ENCODE measurements around the gene GCLM. TPM values are rescaled to one million over a fixed set of nuclear protein-coding genes. Genes with fewer than 3 reads are reported as not detected.
"Not testable (repeated sequence)": the region's sequence is repeated elsewhere in the genome, so short reads cannot be mapped to it uniquely, and the experiment has no call there.

GCLM gene
- total and polyA plus RNA-seq, 4 experiments from 2014 or later = 11.4 to 32.8 (median 24.4) TPM

GRCh38 chr1:93937997-93938396 is 28.8 kb upstream of the GCLM start:
- DNase-seq = no peak
- H3K4me3 ChIP-seq (ENCODE audit: low read length in 2 of 2) = no peak overlapping the region
- intact Hi-C loops (cut with micrococcal nuclease) = no loop called here
- Mint-ChIP-seq H3K4me1 (no peaks in the 10 kb centered on the region), H3K27ac (no peak overlapping the region), H3K9me3 (peaks cover 0 to 43% (median 34%) of the 10 kb centered on the region in 8 donors), H3K27me3 (peaks cover under 1 to 2% of the 10 kb centered on the region in 2 donors), H3K4me3 (no peak overlapping the region), H3K36me3 (peaks cover 1 to 4% of the 10 kb centered on the region in 2 donors)
- ChIA-PET POLR2A (ENCODE audit: partially characterized antibody) (no interaction called here), CTCF (ENCODE audit: partially characterized antibody) (no interaction called here)
- H3K27ac ChIP-seq (ENCODE audit: low read depth, low read length) = no peak overlapping the region
- H3K9me3 ChIP-seq (ENCODE audit: control insufficient read depth in 1 of 2, low read length in 2 of 2) = peaks cover 0 to 12% of the 10 kb centered on the region in 2 donors
- no peaks in the 10 kb centered on the region for H3K27me3 ChIP-seq (ENCODE audit: insufficient read depth, low read length)
- no peaks in the 10 kb centered on the region for H3K4me1 ChIP-seq (ENCODE audit: insufficient read depth, low read length)
- H3K36me3 ChIP-seq (ENCODE audit: insufficient read depth, low read length) = no peaks in the 10 kb centered on the region

DNA sequence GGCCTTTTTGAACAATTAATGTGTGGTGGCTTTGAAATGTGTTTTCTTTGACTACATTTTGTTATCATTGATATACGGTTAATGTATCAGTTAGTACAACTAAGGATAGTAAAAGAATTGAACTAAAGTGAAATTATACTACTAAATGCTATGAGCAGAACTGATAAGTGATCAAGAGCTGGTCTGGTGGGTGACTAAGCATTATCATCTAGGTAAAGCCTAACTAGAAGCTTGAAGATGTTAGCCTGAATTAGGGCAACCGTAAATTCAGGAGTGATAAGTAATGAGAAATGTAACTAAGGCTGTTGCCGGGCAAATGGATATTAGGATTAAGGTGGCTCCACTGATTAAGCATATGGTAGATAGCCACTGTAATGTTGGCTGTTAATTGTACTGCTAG is 16.0 kb upstream of the GCLM start:
- Mint-ChIP-seq H3K36me3 (peaks cover 2 to 13% of the 10 kb centered on the region in 2 donors), H3K4me3 (no peak overlapping the region), H3K4me1 (no peaks in the 10 kb centered on the region), H3K9me3 (peaks cover 2 to 49% (median 35%) of the 10 kb centered on the region in 8 donors), H3K27ac (no peak overlapping the region), H3K27me3 (peaks cover 3 to 6% of the 10 kb centered on the region in 2 donors)
- Histone ChIP-seq H3K4me3 (ENCODE audit: low read length in 2 of 2) (no peak overlapping the region), H3K27me3 (ENCODE audit: insufficient read depth, low read length) (no peaks in the 10 kb centered on the region), H3K36me3 (ENCODE audit: insufficient read depth, low read length) (no peaks in the 10 kb centered on the region), H3K4me1 (ENCODE audit: insufficient read depth, low read length) (no peaks in the 10 kb centered on the region), H3K9me3 (ENCODE audit: control insufficient read depth in 1 of 2, low read length in 2 of 2) (no peaks in the 10 kb centered on the region), H3K27ac (ENCODE audit: low read depth, low read length) (no peak overlapping the region)
- ChIA-PET POLR2A (ENCODE audit: partially characterized antibody) (no interaction called here), CTCF (ENCODE audit: partially characterized antibody) (no interaction called here)
- intact Hi-C loops (cut with micrococcal nuclease) = no loop called here
- DNase-seq = no peak

GRCh38 chr1:93919780-93920179 is 10.6 kb upstream of the GCLM start:
- peaks cover 0 to 5% (median 0%) of the 10 kb centered on the region in 8 donors for H3K9me3 Mint-ChIP-seq
- DNase-seq = no peak
- Histone ChIP-seq H3K27me3 (ENCODE audit: insufficient read depth, low read length) (no peaks in the 10 kb centered on the region), H3K27ac (ENCODE audit: low read depth, low read length) (no peak overlapping the region), H3K9me3 (ENCODE audit: control insufficient read depth in 1 of 2, low read length in 2 of 2) (no peaks in the 10 kb centered on the region), H3K4me1 (ENCODE audit: insufficient read depth, low read length) (no peaks in the 10 kb centered on the region), H3K4me3 (ENCODE audit: low read length in 2 of 2) (no peak overlapping the region), H3K36me3 (ENCODE audit: insufficient read depth, low read length) (no peaks in the 10 kb centered on the region)
- H3K27ac Mint-ChIP-seq = no peak overlapping the region
- ChIA-PET CTCF (ENCODE audit: partially characterized antibody) (no interaction called here), POLR2A (ENCODE audit: partially characterized antibody) (no interaction called here)
- H3K36me3 Mint-ChIP-seq = peaks cover 0 to 12% of the 10 kb centered on the region in 2 donors
- H3K4me3 Mint-ChIP-seq = no peak overlapping the region
- peaks cover 3% of the 10 kb centered on the region in 2 donors for H3K27me3 Mint-ChIP-seq
- H3K4me1 Mint-ChIP-seq = no peaks in the 10 kb centered on the region
- intact Hi-C loops (cut with micrococcal nuclease) = no loop called here

GRCh38 chr1:93917302-93917701 is 8.1 kb upstream of the GCLM start:
- Histone ChIP-seq H3K4me1 (ENCODE audit: insufficient read depth, low read length) (no peaks in the 10 kb centered on the region), H3K9me3 (ENCODE audit: control insufficient read depth in 1 of 2, low read length in 2 of 2) (no peaks in the 10 kb centered on the region), H3K4me3 (ENCODE audit: low read length in 2 of 2) (no peak overlapping the region), H3K36me3 (ENCODE audit: insufficient read depth, low read length) (no peaks in the 10 kb centered on the region), H3K27me3 (ENCODE audit: insufficient read depth, low read length) (no peaks in the 10 kb centered on the region), H3K27ac (ENCODE audit: low read depth, low read length) (no peak overlapping the region)
- Mint-ChIP-seq H3K9me3 (peaks cover 0 to 3% (median 0%) of the 10 kb centered on the region in 8 donors), H3K27me3 (peaks cover 0 to 2% of the 10 kb centered on the region in 2 donors), H3K27ac (no peak overlapping the region), H3K36me3 (peaks cover 0 to 8% of the 10 kb centered on the region in 2 donors), H3K4me3 (no peak overlapping the region), H3K4me1 (peaks cover 0 to 2% (median 0%) of the 10 kb centered on the region in 4 donors)
- DNase-seq = no peak
- CTCF ChIA-PET (ENCODE audit: partially characterized antibody) = no interaction called here
- POLR2A ChIA-PET (ENCODE audit: partially characterized antibody) = no interaction called here
- intact Hi-C loops (cut with micrococcal nuclease) = no loop called here

DNA sequence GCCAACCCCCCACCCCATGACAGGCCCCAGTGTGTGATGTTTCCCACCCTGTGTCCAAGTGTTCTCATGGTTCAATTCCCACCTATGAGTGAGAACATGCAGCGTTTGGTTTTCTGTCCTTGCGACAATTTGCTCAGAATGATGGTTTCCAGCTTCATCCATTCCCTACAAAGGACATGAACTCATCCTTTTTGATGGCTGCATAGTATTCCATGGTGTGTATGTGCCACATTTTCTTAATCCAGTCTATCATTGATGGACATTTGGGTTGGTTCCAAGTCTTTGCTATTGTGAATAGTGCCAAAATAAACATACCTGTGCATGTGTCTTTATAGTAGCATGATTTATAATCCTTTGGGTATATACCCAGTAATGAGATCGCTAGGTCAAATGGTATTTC is 1.6 kb upstream of the GCLM start:
- peak in 1 of 5 donors; percentile 32 for DNase-seq
- H3K36me3 Mint-ChIP-seq; H3K27me3 Mint-ChIP-seq; H3K9me3 Mint-ChIP-seq; H3K36me3 ChIP-seq (ENCODE audit: insufficient read depth, low read length); H3K27me3 ChIP-seq (ENCODE audit: insufficient read depth, low read length); H3K9me3 ChIP-seq (ENCODE audit: control insufficient read depth in 1 of 2, low read length in 2 of 2); intact Hi-C loops (cut with micrococcal nuclease); H3K4me3 ChIP-seq (ENCODE audit: low read length in 2 of 2); H3K27ac ChIP-seq (ENCODE audit: low read depth, low read length): not testable (repeated sequence)
- H3K27ac Mint-ChIP-seq = peak overlapping the region in 2 of 7 donors; percentile 15 to 48
- H3K4me1 ChIP-seq (ENCODE audit: insufficient read depth, low read length) = peaks cover 27% of the 10 kb centered on the region
- CTCF ChIA-PET (ENCODE audit: partially characterized antibody) = interaction anchor here (1.0 to 2.6 kb wide), 9 partner anchors 11 to 281 kb away, joined by 3 to 31 read pairs (median 6); partner anchors contain the start of gene DNTTIP2
- H3K4me3 Mint-ChIP-seq = peak overlapping the region in 1 of 8 donors; percentile 39
- POLR2A ChIA-PET (ENCODE audit: partially characterized antibody) = interaction anchor here (1.9 to 3.9 kb wide), 3 partner anchors 31 to 281 kb away, joined by 4 to 78 read pairs (median 61); partner anchors contain the start of gene DNTTIP2
- peaks cover 22 to 31% (median 26%) of the 10 kb centered on the region in 4 donors for H3K4me1 Mint-ChIP-seq

GRCh38 chr1:93910305-93910704 is 1.1 kb upstream of the GCLM start:
- DNase-seq = no peak
- H3K27ac ChIP-seq (ENCODE audit: low read depth, low read length) = peak overlapping the region; percentile 44
- Mint-ChIP-seq H3K4me1 (peaks cover 25 to 34% (median 28%) of the 10 kb centered on the region in 4 donors), H3K27me3 (peaks cover 0 to 2% of the 10 kb centered on the region in 2 donors), H3K9me3 (no peaks in the 10 kb centered on the region), H3K27ac (peak overlapping the region; percentile 75 to 94 (median 90)), H3K36me3 (peaks cover 0 to 4% of the 10 kb centered on the region in 2 donors), H3K4me3 (peak overlapping the region; percentile 81 to 93 (median 85))
- H3K9me3 ChIP-seq (ENCODE audit: control insufficient read depth in 1 of 2, low read length in 2 of 2) = no peaks in the 10 kb centered on the region
- no peaks in the 10 kb centered on the region for H3K27me3 ChIP-seq (ENCODE audit: insufficient read depth, low read length)
- POLR2A ChIA-PET (ENCODE audit: partially characterized antibody) = interaction anchor here (0.5 to 3.9 kb wide), 6 partner anchors 26 to 1324 kb away, joined by 3 to 78 read pairs (median 4); partner anchors contain the start of genes DNTTIP2 and RWDD3
- CTCF ChIA-PET (ENCODE audit: partially characterized antibody) = interaction anchor here (0.7 to 2.6 kb wide), 21 partner anchors 10 to 1037 kb away, joined by 3 to 31 read pairs (median 3); partner anchors contain the start of gene DNTTIP2
- intact Hi-C loops (cut with micrococcal nuclease) = no loop called here
- peaks cover 28% of the 10 kb centered on the region for H3K4me1 ChIP-seq (ENCODE audit: insufficient read depth, low read length)
- H3K36me3 ChIP-seq (ENCODE audit: insufficient read depth, low read length) = no peaks in the 10 kb centered on the region
- peak overlapping the region in 1 of 2 donors; percentile 67 for H3K4me3 ChIP-seq (ENCODE audit: low read length in 2 of 2)

GRCh38 chr1:93908394-93909145 is 660 bp downstream of the GCLM start:
- peaks cover 45% of the 10 kb centered on the region for H3K4me1 ChIP-seq (ENCODE audit: insufficient read depth, low read length)
- no peaks in the 10 kb centered on the region for H3K27me3 ChIP-seq (ENCODE audit: insufficient read depth, low read length)
- DNase-seq = peak; percentile 59 to 67 (median 66)
- Mint-ChIP-seq H3K4me3 (peak overlapping the region; percentile 85 to 99 (median 92)), H3K27ac (peak overlapping the region; percentile 83 to 98 (median 91)), H3K4me1 (peaks cover 38 to 48% (median 41%) of the 10 kb centered on the region in 4 donors), H3K27me3 (peaks cover 0 to 2% of the 10 kb centered on the region in 2 donors), H3K9me3 (no peaks in the 10 kb centered on the region), H3K36me3 (peaks cover 0 to 4% of the 10 kb centered on the region in 2 donors)
- intact Hi-C loops (cut with micrococcal nuclease) = loop anchor here (1.0 to 10.0 kb wide), 10 partner anchors 29 to 1164 kb away; partner anchors contain the start of genes ABCD3, ALG14, CCDC18 and DNTTIP2
- CTCF ChIA-PET (ENCODE audit: partially characterized antibody) = interaction anchor here (0.6 to 2.6 kb wide), 11 partner anchors 11 to 279 kb away, joined by 3 to 31 read pairs (median 5); partner anchors contain the start of gene DNTTIP2
- no peaks in the 10 kb centered on the region for H3K9me3 ChIP-seq (ENCODE audit: control insufficient read depth in 1 of 2, low read length in 2 of 2)
- peak overlapping the region; percentile 61 for H3K27ac ChIP-seq (ENCODE audit: low read depth, low read length)
- peak overlapping the region; percentile 53 to 67 for H3K4me3 ChIP-seq (ENCODE audit: low read length in 2 of 2)
- no peaks in the 10 kb centered on the region for H3K36me3 ChIP-seq (ENCODE audit: insufficient read depth, low read length)
- POLR2A ChIA-PET (ENCODE audit: partially characterized antibody) = interaction anchor here (0.9 to 3.9 kb wide), 10 partner anchors 24 to 829 kb away, joined by 3 to 78 read pairs (median 4); partner anchors contain the start of genes ABCD3, DNTTIP2, DR1 and MTF2

Data from CD4-positive, alpha-beta memory T cell (primary cell).